Stimulated activated CD8-positive, alpha-beta memory T cell treated with anti-CD3 and anti-CD28 coated beads, Interleukin-7, amount 100 ng/mL, for 1 hour (primary cell): ENCODE results near the gene COX10.

Experiments used
- DNase-seq, 2 donors: peaks; one replicate each; pipeline ENCODE4 v3.0.0-alpha.2; 2020; ENCODE audit warnings: low read depth in 2 of 2

The COX10 gene

DNA sequence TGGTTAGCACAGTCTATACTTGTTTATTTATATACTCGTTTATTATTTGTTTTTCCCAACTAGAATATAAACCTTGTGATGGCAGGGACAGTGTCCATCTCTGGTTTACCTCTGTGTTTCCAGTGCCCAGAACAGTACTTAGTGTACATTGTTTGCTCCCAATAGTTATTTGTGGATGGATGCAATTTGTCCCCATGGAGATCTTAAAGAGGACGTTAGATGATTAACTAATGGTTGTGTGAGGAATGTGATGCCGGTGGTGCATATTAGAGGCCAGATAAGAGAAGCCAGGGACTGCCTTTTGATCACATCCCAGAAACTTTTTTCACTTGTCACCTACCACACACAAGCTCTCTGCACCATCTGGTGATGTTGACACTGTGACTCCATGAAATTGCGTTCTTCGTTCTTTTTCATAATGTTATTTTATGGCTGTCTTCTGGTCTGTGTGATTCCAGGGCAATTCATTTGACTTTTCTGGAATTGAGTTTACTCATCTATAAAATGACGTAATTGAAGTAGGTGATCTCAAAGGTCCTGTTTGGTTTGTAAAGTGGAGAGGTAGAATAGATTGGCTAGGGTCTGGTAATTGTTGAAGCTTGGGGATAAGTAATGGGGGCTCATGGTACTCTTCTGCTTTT is 1.2 kb downstream of the COX10 start:
- DNase-seq = no peak

DNA sequence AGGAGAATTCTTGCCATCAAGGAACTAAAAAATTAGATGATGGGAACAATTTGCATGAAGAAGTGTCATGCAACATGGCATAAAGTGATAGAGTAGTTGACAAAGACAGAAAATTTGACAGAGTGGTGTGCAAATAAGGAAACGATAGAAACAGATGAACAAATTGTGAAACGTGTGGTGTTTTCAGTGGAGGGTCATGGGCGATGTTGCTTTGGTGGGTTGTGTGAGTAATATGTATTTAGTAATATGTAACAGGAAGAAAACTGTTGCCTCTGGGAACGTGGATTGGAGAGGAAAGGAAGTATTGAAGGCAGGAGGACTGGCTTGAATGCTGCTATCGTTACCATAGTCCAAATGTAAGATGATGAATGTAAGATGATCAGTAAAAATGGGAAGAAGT is 3.6 kb downstream of the COX10 start:
- no peak for DNase-seq

DNA sequence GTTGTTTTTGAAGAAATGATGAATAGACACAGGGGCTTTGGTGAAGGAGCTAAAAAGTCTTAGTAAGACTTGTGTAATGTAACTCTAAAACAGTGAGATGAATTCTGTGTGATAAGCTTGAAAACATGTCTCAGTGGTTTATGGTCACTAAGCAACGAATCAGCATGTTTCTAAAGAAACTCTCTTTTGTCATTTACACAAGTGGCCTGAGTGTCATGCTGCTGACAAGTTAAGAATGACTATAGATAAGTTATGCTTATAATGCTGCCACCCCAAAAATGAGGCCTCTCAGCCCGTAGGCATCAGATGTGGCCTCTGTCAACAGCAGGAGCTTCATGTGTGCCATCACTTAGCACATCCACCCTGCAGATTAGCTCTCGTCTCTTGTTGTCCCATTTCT is 8.7 kb downstream of the COX10 start:
- no peak for DNase-seq

DNA sequence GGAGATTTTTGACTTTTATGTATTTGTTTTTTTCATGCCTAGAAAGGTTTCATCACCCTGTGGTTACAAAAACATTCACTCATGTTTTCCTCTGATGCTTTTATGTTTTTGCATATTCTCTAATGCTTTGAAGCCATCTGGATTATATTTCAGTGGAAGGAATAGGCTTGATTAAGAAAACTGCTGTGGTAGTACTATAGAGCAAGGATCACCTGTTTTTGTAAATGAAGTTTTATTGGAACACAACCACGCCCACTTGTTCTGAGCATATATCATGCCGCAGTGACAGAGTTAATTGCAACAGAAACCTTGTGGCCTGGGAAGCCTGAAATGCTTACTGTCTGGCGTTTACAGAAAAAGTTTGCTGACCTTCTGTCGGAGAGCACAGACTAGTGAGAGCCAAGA is 11.5 kb downstream of the COX10 start:
- DNase-seq = no peak

DNA sequence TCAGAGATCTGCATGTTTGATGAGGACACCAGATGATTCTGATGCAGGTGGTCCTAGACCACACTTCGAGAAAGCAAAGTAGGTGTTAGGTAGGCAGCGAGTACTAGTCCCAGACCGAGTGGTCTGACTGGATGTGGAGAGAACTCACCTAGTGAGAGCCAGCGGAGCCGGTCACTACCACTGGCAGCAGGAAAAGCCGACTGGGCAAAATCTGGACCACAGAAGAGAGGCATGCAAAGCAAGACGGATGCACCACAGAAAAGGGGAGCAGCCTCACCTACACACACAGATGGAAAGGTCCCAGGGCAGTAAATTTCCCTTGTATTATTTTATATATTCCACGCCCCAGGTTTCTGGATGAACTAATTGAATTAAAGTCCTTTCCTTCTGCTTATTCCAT is 13.5 kb downstream of the COX10 start:
- DNase-seq = no peak

DNA sequence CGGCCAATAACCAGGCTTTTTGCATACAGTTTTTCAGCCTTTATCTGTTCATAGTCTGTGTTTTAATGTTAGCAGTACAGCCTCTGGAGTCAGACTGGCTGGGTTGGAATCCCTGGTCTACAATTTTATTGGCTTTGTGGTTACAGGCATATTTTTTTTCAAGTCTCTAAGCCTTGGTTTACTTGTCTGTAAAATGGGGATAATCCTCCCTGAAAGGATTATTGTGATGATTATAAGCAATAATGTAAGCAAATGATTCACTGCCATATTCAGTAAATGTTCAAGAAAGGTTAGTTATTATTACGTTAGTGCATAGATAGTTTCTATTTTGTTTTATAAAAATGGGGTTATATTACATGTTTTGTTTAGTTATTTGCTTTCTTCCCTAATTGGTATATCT is 15.7 kb downstream of the COX10 start:
- DNase-seq = no peak

DNA sequence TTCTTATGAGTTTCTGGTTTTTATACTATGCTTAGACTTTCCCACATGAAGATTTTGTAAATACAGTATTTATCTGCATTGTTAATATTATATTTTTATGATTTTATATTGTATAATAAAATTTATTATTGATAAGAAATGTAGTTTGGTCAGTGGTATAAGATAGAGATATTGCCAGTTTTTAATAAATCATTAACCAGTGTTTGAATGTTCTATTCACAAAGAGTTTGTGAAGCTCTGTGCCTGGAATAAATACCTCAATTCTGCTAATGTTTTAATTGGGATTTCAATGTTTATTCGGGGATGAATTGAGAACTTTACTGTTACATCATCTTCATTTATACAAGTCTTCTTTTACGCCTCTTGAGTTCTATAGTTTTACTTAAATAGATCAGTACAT is 16.9 kb downstream of the COX10 start:
- DNase-seq = no peak

DNA sequence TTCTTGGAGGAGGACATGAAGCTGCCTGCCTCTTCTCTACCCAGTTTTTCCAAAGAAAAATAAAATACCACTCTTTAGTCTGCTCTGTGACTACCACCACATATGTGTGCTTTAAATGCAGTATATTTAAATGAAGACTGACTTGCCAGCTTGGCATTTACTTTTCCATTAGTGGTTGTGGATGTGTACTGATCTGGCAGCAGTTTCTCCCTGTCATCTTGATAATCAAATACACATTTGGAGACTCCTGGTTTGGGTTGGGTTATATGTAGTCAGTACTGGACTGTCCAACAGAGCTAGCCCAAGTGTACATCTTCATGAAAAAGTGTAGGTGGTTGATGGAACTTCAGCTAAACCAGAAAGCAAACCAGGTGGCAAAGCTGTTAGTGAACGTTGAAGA is 19.9 kb downstream of the COX10 start:
- DNase-seq = no peak

DNA sequence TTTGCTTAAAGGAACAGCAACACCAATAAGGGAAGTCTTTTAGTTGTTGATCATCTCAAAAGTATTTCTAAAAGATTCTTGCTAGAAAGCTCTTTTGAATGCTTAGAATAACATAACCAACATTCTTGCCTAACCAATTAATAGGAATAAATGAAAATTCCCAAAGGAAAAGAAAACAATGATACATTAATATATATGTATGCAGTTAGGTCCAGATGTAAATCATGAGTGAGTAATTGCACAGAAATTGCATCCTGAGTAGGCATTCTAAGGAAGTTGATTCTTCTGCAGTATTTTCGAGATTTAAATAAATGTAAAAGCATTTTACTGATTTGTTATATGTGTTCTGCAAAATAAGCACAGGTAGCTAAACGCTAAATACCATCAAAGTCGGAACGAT is 22.1 kb downstream of the COX10 start:
- no peak for DNase-seq

DNA sequence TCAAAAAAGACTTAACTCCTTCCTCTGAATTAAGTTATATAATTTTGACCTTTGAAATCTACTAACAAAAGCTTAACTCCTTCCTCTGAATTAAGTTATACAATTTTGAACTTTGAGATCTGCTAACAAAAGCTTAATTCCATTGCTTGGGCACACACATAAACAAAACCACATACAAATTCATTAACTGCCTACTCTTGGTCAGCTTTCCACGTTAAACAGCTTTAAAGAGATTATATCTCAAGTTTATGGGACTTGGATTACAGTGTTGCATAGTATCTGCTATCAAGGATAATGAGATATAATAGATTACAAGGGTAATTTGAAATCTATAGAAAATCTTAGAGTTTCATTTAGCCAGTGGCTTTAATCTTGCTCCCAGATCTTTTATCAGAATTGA is 23.5 kb downstream of the COX10 start:
- no peak for DNase-seq

DNA sequence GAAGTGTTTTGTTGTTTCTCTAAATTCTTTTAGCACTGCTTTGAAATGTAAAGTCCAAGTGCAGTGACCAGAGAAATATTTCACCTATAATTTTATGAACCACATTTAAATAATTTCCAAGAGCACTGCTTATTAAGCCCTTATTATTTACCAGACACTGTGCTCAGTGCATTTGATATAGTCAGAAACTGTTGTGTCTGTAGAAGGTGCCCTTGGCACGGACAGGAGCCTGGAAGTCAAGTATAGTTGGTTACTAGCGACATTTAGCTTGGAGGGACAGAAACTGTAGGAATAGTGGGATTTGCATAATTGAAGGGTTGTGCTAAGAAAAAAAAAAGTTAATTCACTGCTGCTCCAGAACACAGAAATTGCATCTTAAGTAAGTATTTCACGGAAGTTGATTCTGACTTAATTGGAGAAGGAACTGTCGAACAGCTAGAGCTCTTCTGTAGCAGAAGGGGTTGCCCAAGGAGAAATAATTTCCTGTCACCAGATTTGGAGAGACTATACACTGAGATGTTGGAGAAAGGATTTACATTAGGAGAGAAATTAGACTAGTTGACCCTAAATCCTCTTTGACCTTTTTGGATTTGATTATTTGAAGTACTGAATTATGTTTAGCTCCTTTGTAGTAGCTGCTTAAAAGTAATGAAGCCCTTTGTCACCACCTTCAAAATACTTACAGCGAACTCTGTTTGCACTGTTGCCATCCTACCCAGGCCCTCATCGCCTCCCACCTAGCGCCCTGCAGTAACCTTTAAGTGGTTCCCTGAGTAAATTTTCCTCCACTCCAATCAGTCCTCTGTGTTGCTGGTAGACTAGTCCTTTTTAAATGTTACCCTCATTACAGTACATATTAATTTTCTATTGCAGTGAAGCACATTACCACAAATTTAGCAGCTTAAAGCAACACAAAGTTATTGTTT is 25.6 kb downstream of the COX10 start:
- no peak for DNase-seq

DNA sequence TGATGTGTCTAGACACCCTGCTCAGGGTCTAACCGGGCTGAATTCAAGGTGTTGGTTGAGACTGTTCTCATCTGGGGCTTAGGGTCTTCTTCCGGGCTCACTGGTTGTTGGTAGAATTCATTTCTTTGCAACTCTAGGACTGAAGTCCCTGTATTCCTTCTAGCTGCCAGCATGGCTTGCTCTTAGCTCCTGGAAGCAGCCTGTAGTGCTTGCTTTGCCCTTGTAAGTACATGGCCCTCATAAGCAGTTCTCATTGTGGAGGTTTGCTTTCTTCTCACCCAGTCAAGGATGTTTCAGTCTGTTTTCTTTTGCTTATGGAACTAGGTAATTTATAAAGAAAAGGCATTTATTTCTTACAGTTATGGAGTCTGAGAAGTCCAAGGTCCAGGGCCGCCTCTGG is 26.3 kb downstream of the COX10 start:
- DNase-seq = no peak

DNA sequence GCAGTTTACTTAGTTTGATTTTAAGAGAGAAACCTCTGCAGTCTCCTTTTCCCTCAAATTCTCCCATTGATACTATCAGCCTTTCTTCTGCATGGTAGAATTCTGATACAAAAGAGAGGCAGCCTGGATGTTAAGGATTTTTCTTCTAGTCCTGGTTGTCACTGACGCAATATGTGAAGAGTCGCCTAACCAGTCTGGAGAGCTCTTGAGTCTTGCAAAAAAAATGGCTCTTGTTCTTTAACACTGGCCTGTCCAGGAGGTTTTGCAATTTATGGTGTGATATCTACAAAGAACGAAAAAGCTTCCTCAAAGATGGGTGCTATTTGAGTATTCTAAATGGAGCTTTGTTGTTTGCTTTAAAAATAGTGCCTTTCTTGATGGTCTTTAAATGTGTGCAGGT is 28.9 kb downstream of the COX10 start:
- no peak for DNase-seq

DNA sequence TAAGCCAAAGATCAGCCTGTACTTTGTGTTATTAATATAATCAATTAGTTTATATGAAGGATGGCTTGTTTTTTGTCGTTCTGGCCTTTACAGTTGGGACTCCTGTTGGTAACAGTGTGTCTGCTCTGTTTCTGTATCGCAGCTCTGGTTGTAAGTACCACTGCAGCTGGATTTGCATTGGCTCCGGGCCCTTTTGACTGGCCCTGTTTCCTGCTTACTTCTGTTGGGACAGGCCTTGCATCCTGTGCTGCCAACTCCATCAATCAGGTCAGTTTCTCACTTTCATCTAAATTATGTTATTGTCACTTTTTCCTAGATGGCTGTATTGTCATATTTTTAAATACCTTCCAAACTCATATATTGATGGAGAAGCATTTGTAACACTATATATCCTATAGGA is 32.7 kb downstream of the COX10 start:
- DNase-seq = no peak

DNA sequence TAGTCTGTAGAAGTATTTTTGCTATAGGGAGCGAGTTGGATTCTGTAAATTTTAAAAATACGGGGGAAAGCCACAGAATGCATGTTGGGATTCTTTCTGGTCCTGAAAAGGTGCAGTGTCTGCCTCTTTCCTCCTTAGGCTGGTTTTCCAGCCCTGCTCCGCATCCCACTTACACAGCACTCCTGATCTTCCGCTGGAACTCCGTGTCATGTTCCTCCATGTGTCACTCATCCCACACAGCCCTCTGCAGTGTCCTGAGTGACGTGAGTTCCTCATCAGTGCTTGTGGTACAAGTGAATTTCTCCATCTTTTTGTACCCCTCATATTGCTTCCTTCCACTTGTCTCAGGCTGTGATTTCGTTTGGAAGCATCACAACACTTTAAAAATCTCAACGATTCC is 34.5 kb downstream of the COX10 start:
- no peak for DNase-seq

DNA sequence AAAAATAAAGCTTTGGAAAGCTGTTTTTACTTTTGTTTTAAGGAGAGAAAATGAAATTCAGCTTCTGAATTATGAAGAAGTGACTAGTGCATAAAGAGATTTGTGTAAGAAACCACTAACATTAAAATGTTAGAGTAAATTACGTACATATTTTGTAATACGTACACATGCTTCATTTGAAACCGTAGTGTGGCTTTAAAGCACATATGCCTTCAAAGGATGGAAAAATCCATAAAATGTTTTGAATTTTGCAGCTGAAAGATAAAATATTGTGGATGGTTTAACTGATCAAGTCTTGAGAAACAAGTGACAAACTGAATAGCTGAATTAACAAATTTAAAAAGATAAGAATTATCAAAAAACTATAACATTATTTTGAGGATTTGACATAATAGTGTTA is 35.4 kb downstream of the COX10 start:
- no peak for DNase-seq

DNA sequence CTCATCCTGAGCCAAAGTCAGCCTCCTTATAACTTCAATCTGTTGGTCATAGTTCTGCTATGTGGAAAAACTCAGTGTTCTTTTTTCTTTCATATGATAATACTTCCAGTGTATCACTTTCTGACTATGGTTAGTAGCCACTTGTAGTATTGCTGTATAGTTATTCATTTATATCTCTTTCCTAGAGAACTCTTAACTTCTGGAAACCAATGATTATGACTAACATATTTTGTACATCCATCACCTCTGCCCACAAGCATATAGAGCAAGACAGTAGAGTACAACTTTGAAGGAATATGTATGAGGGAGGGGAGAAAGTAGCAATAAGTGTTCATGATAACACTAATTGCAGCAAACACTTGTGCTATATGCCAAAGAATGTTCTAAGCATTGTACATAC is 38.6 kb downstream of the COX10 start:
- DNase-seq = no peak

DNA sequence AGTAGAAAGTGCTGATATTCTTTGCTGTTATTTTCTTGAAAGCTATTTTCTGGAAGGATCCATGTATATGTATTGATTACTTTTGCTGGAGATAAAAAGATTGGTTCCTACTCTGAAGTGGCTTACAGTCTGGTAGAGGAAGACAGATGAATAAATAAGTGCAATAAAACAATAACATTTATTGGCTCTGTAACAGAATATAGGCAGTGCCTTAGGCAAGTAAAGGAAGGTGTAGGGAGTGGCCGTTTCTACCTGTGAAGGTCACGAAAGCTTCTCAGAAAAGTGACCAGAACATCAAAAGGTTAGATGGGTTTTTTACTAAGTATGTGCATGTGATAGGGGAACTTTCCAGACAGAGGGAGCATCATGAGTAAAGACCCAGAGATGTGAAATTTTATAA is 43.1 kb downstream of the COX10 start:
- DNase-seq = no peak

DNA sequence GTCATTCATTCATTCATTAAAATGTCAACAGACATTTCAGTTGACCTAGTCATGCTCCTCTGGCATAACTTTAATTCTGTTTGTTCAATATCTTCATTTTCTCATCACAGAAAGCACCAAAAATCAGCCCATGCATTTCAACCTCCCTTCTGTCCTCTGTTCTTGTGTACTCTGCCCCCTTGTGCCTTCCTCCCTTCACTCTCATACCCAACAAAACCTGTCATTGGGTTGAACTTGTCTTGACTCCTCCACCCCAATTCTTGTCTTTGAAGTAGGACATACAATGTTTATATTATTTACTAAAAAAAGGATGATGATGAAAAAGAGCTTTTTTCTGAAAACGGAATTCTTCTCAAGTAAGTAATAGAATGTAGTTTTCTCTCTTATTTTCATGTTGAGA is 43.8 kb downstream of the COX10 start:
- no peak for DNase-seq

DNA sequence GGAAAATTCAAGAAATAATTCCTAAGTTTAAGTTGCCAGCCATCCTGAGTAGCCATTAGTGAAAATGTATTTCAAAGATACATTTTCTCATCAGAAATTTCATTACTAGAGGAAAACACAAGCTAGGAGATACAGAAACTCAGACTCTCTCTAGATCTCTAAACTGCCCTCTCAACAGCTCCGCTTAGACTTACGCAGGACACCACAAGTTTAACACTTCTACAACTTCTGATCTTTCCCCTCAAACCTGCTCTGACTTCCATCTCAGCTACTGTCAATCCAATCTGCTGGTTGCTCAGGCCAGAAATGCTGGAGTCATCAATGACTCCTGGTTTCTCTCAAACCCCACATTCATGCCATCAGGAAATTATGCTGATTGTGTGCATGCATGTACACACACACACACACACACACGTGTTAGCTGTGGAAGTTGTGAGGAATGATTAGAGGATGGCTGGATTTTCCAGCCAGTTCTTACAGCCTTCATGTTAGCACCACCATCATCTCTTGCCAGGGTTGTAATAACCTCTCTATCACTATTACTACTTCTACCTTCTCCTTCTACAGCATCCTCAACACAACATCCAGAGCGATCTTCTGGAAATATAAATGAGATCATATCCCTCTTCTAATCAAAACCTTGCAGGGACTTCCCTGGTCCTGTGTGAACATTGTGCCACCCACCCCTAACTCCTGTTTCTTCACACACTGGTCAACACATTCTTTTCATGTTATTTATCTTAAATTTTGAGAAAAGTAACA is 47.1 kb downstream of the COX10 start:
- no peak for DNase-seq

DNA sequence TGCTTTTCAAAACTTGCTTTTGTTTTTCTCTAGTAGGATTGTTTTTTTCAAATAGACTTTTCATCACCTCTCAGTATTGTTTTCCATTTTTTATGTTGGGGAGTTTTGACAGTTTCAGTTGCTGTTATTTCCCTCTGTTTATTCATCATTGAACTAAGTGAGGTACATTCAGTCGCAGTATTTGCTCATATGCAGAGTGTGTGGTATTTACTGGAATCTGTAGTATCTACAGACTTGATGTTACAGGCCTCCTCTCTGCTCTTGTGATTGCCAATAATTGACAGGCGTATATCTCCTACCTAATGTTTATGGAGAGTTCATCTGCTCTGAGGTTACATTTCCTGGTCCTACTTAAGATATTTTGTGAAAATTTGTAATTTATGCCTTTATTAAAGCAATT is 49.6 kb downstream of the COX10 start:
- no peak for DNase-seq

DNA sequence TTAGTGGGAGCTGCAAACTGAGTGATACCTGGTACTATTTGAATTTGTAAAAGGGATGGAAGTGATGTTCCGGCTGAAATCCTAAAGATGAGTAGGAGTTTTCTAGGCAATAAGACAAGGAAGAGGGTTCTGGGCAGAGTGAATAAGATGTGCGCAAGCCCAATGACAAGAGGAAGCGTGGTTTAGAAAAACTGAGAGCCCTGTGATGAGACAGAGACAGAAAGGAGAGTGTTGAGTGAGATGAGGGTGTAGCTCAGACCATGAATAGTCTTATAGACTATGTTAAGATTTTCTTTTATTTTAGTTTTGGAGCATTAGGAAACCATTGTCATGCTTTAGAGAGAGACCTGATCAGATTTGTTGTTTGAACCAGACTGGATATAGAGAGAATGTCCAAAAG is 50.2 kb downstream of the COX10 start:
- DNase-seq = no peak

DNA sequence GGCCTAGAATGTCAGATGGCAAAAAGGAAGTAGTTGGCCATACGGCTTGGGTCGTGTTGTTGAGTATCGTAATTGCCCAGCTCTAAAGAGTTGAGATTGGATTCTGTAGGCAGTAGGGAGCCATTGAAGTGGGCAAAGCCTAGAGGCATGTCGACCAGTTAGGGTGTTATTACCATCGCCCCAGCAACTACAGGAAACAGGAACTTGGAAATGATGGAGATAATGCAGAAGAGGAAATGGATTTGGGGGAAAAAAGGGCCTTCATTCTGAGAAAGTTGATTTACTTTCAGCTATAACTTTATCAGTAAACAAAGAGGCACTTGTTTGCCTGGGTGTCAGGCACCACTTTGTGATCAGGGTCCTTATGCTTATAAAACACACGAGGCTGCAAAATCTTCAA is 52.6 kb downstream of the COX10 start:
- no peak for DNase-seq
